ENCODE data around the gene RABGAP1.

- TF ChIP-seq CTCF (conservative IDR thresholded peaks at IDR 0.05 in 1 of 2, IDR thresholded peaks at IDR 0.05 in 1 of 2; ENCODE audit: extremely low read depth in 1 of 2, insufficient read depth in 1 of 2, low read depth in 1 of 2, low read length in 2 of 2): no peak
- TF ChIP-seq EZH2 (IDR thresholded peaks at IDR 0.05; ENCODE audit: borderline replicate concordance, low read length): no peak
These were observed 172.4 kb downstream of the RABGAP1 start for GRCh38 chr9:123113185-123113584.
